ENCODE results near the gene ALDH7A1.

Gene ALDH7A1

GRCh38 chr5:126482591-126482990 lies 112.4 kb downstream of the ALDH7A1 start:
- no peaks in the 10 kb centered on the region for H4K20me1 ChIP-seq (ENCODE audit: insufficient read depth, low read length)
- H3K9me2 ChIP-seq (ENCODE audit: low read depth, low read length), result no peaks in the 10 kb centered on the region
- H3K27me3 ChIP-seq (ENCODE audit: insufficient read depth, low read length), result no peaks in the 10 kb centered on the region
- no peaks in the 10 kb centered on the region for H3K4me1 ChIP-seq (ENCODE audit: insufficient read depth, low read length, severe bottlenecking)
- TF ChIP-seq CTCF (IDR thresholded peaks at IDR 0.05; ENCODE audit: low read length) (no peak), EZH2 (IDR thresholded peaks at IDR 0.05; ENCODE audit: borderline replicate concordance, low read length) (no peak)
- no peak overlapping the region for H3K4me2 ChIP-seq (ENCODE audit: low read length)
- peaks cover 13% of the 10 kb centered on the region; the same call in 1 of the 2 replicates for H3K36me3 ChIP-seq (ENCODE audit: insufficient read depth, low read length)
- H3K9me3 ChIP-seq (ENCODE audit: low read length), result no peaks in the 10 kb centered on the region
- no peak overlapping the region for H3K9ac ChIP-seq (ENCODE audit: low read length)
- H2AFZ ChIP-seq (ENCODE audit: low read length), result no peak overlapping the region
- H3K79me2 ChIP-seq (ENCODE audit: insufficient read depth, low read length), result no peaks in the 10 kb centered on the region
- no peak overlapping the region for H3K4me3 ChIP-seq (ENCODE audit: low read depth, low read length, poor library complexity, severe bottlenecking)
- no peak overlapping the region for H3K27ac ChIP-seq (ENCODE audit: low read depth, low read length, poor library complexity, severe bottlenecking)
- H3F3A ChIP-seq (ENCODE audit: insufficient read depth, low read length), result no peaks in the 10 kb centered on the region

- no peak overlapping the region for H3K9ac ChIP-seq (ENCODE audit: low read length)
- H3K27ac ChIP-seq (ENCODE audit: low read depth, low read length, poor library complexity, severe bottlenecking), result no peak overlapping the region
- H3K9me3 ChIP-seq (ENCODE audit: low read length), result no peaks in the 10 kb centered on the region
- H3K4me1 ChIP-seq (ENCODE audit: insufficient read depth, low read length, severe bottlenecking), result no peaks in the 10 kb centered on the region
- no peak overlapping the region for H3K4me3 ChIP-seq (ENCODE audit: low read depth, low read length, poor library complexity, severe bottlenecking)
- no peak for TF ChIP-seq CTCF (IDR thresholded peaks at IDR 0.05; ENCODE audit: low read length)
- TF ChIP-seq EZH2 (IDR thresholded peaks at IDR 0.05; ENCODE audit: borderline replicate concordance, low read length), result no peak
- H3K79me2 ChIP-seq (ENCODE audit: insufficient read depth, low read length), result no peaks in the 10 kb centered on the region
- H3K9me2 ChIP-seq (ENCODE audit: low read depth, low read length), result no peaks in the 10 kb centered on the region
- H2AFZ ChIP-seq (ENCODE audit: low read length), result no peak overlapping the region
- H3K27me3 ChIP-seq (ENCODE audit: insufficient read depth, low read length), result no peaks in the 10 kb centered on the region
- H4K20me1 ChIP-seq (ENCODE audit: insufficient read depth, low read length), result no peaks in the 10 kb centered on the region
- H3F3A ChIP-seq (ENCODE audit: insufficient read depth, low read length), result no peaks in the 10 kb centered on the region
- H3K36me3 ChIP-seq (ENCODE audit: insufficient read depth, low read length), result peaks cover 11% of the 10 kb centered on the region; the same call in 1 of the 2 replicates
- no peak overlapping the region for H3K4me2 ChIP-seq (ENCODE audit: low read length)
Measured at GRCh38 chr5:126481243-126481642, 113.8 kb downstream of the ALDH7A1 start.

All from OCI-LY1 (cell line).